Fibroblast of pulmonary artery (primary cell): ENCODE data around the gene RNF11.

Source experiments
- DNase-seq: peaks from one replicate; pipeline ENCODE4 v3.0.0-alpha.2; 2010; ENCODE audit warnings: low read depth
- H3K4me3 ChIP-seq: replicated peaks from 2 replicates; pipeline ENCODE4 v1.5.1; 2011; ENCODE audit warnings: low read depth, mild to moderate bottlenecking, control low read depth, low read length, moderate library complexity
- TF ChIP-seq, protein P1 (sequence below): IDR thresholded peaks from 2 replicates; pipeline ENCODE4 v1.5.1; 2011; ENCODE audit warnings: mild to moderate bottlenecking, control low read depth, low read length, inconsistent platforms; ENCODE audit errors: missing control alignments

The RNF11 gene, protein sequence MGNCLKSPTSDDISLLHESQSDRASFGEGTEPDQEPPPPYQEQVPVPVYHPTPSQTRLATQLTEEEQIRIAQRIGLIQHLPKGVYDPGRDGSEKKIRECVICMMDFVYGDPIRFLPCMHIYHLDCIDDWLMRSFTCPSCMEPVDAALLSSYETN

DNA sequence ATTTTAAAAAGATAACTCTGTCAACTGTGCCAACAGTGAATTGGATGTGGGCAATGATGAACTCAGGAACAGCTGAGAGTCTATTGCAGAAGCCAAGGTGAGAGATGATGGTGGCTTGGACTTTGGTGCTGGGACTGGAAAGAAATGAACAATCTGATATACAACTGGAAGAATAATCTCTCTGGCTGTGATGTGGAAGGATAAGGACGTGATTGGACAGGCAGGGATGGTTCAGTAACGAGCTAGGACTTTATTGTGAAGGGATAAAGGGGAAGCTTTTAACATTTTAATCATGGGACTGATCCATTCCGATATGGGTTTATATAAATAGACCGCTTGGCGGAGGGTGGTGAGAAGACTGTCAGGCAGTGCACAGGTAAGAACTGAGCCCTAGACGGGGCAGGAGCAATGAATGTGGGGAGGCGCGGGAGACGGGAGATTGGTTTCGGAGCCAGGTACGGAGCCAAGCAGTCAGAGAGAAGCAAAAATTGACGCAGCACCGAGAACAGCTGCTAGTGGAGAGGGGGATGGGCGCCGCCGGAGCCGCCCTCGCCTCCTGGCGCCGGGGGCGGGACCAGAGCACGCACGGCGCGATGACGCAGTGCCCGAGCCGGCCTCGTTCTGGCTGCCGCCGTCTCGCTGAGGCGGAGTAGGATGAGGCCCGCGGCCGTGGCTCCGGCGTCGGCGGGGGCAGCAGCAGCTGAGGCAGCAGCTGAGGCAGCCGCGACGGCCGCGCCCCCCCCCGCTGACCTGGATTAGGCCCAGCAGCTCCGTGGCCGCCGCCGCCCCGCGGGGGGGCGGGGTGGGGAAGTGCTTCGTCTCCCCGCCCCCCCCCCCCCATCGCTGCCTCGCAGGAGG is at the start of gene RNF11:
RNF11 (plus strand) TSS at position 601 of the 858 bp plus-strand sequence. CDS start 484 bp downstream, outside the sequence.
- peak; percentile 91 for DNase-seq
- peak within 1 kb of the TSS; percentile 83 for H3K4me3 ChIP-seq
- TF ChIP-seq, protein P1, sequence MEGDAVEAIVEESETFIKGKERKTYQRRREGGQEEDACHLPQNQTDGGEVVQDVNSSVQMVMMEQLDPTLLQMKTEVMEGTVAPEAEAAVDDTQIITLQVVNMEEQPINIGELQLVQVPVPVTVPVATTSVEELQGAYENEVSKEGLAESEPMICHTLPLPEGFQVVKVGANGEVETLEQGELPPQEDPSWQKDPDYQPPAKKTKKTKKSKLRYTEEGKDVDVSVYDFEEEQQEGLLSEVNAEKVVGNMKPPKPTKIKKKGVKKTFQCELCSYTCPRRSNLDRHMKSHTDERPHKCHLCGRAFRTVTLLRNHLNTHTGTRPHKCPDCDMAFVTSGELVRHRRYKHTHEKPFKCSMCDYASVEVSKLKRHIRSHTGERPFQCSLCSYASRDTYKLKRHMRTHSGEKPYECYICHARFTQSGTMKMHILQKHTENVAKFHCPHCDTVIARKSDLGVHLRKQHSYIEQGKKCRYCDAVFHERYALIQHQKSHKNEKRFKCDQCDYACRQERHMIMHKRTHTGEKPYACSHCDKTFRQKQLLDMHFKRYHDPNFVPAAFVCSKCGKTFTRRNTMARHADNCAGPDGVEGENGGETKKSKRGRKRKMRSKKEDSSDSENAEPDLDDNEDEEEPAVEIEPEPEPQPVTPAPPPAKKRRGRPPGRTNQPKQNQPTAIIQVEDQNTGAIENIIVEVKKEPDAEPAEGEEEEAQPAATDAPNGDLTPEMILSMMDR: no peak

DNA sequence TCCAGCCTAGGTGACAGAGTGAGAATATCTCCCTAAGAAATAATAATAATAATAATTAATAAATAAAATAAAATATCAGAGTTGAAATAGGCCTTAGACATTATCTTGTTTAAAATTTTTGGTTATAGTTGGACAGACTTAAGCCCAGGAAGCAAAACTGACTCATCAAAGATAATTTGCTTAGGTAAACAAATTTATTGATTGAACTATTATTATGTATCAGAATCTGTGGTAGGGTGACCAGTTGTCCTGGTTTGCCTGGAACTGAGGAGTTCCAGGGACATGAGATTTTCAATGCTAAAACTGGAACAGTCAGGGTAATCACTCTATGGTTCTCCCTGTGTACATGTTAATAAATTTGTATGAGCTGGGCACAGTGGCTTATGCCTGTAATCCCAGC is 47.8 kb upstream of the RNF11 start:
- H3K4me3 ChIP-seq: no peak overlapping the region
- DNase-seq: no peak
- TF ChIP-seq, protein P1: no peak

DNA sequence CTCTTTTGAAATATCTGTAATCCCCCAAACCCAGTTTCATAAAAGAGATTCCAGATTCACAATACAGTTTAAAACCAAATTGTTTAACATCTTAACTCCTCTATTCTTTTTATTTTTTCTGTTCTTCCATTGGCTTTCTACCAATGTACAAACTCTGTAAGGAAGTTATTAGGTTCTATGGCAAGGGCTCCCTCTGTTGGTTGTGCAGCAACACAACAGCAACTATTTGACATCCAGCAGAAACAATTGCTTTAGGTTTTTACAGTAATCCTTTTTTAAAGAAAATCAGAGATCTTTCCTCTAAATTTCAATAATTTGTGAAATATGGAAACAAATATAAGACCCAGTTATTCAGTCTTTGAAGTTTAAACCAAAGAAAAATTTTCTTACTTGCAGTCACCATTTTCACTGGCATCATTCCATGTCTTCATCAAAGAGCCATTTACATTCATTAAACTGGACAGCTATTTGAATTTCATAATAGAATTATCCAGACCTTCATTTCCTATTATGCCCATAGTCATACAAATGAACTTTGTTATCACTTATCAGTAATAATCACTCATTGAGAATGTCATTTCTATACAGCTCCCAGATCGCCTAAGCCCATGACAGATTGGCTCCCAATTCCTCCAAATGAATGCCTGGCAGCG is 46.5 kb upstream of the RNF11 start:
- peak; percentile 86 for DNase-seq
- TF ChIP-seq, protein P1: peak; percentile 95
- no peak overlapping the region for H3K4me3 ChIP-seq

DNA sequence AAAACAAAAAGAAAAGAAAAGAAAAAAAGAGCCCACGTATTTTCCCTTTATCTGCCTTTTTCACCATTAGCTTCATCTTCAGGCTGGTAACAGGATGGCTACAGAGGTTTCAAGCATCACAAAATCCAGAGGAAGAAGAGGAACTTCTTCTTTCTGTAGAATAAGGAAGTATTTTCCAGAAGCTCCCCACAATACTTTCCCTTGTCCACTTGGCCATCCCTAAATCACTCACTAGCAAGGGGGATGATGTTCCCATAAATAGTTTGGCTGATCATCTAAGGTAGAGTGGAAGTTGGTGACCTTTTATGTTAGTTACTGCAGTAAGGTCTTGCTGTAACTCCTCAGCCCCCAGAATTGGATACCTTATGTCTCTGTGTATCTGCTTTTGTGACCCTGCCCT is 45.1 kb upstream of the RNF11 start:
- no peak overlapping the region for H3K4me3 ChIP-seq
- TF ChIP-seq, protein P1: no peak
- no peak for DNase-seq

DNA sequence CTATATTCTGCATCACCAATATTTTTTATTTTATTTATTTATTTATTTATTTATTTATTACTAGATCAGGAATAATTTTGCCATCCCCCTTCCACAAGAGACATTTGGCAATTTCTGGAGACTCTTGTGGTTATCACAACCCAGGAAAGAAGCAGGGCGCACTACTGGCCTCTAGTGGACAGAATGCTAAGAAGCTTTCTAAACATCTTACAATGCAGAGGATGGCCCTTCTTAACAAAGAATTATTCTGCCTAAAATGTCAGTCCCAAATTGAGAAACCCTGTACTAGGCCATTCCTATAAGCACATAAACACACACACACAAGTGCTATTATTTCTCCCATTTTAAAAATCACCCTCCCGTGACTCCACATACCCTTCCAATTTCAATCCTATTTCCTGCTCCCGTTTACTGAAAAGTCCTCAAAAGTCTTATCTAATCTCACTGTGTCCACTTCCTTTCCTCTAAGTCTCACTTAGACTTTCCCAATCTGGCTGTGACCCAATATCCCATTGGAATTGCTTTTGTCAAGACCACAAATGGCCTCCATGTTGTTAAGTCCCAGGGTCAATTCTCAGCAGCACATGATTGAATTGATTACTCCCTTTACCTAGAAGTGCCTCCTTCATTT is 43.7 kb upstream of the RNF11 start:
- DNase-seq: peak; percentile 93
- TF ChIP-seq, protein P1: peak; percentile 90
- H3K4me3 ChIP-seq: no peak overlapping the region

DNA sequence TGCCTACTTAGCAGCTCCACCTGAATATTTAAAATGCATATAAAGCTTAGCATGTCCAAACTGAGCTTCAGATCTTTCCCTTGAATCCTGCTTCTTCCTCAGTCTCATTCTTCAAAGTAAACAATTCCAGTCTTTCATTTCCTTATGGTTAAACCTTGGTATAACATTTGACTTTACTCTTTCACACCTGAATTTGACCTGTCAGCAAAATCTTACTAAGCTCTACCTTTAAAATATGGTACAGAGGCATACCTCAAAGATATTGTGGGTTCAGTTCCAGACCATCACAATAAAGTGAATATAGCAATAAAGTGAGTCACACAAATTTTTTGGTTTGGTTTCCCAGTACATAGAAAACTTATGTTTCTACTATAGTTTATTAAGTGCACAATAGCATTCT is 42.5 kb upstream of the RNF11 start:
- no peak overlapping the region for H3K4me3 ChIP-seq
- TF ChIP-seq, protein P1: no peak
- no peak for DNase-seq
